Cardiac fibroblast (primary cell): ENCODE results near the gene KLHL30.

ENCODE experiments used
- DNase-seq, 2 donors: peaks; one replicate each; pipeline versions ENCODE4 v3.0.0 to v3.0.0-alpha.2; 2010; ENCODE audit warnings: low read depth in 2 of 2
- H3K4me3 ChIP-seq, 2 donors: replicated peaks in 1 of 2; 1 replicate in 1 of 2; 2 replicates in 1 of 2; pipeline ENCODE4 v1.5.1; 2011; ENCODE audit warnings: low read depth in 2 of 2, low read length in 2 of 2, mild to moderate bottlenecking in 2 of 2, moderate library complexity in 1 of 2
- CTCF ChIP-seq: IDR thresholded peaks from one replicate; pipeline ENCODE4 v1.5.1; 2011; ENCODE audit warnings: low read depth, mild to moderate bottlenecking, low read length, inconsistent platforms

KLHL30 gene

GRCh38 chr2:238133499-238134392, 4.7 kb upstream of the KLHL30 start:
- no peak for DNase-seq
- no peak overlapping the region for H3K4me3 ChIP-seq
- TF ChIP-seq CTCF: no peak

GRCh38 chr2:238134393-238134785, 4.1 kb upstream of the KLHL30 start:
- TF ChIP-seq CTCF: no peak
- DNase-seq: no peak
- H3K4me3 ChIP-seq: no peak overlapping the region

- DNase-seq: no peak
- H3K4me3 ChIP-seq: no peak overlapping the region
- no peak for TF ChIP-seq CTCF
Measured at GRCh38 chr2:238135601-238136150, 2.8 kb upstream of the KLHL30 start.

GRCh38 chr2:238136820-238137537, 1.5 kb upstream of the KLHL30 start:
- no peak overlapping the region for H3K4me3 ChIP-seq

GRCh38 chr2:238137885-238138284, 583 bp upstream of the KLHL30 start:
- H3K4me3 ChIP-seq: no peak overlapping the region
- no peak for TF ChIP-seq CTCF
- DNase-seq: no peak

More at GRCh38 chr2:238136820-238137537, 1.5 kb upstream of the KLHL30 start:
- TF ChIP-seq CTCF: no peak
- peak; percentile 79 to 86 for DNase-seq

- no peak for DNase-seq
- TF ChIP-seq CTCF: peak; percentile 44
- no peak overlapping the region for H3K4me3 ChIP-seq
Measured at GRCh38 chr2:238139196-238140039, 950 bp downstream of the KLHL30 start.
